Activated CD4-positive, alpha-beta T cell treated with anti-CD3 and anti-CD28 coated beads, Interleukin-2, Interleukin-6, amounts not matched to agents 100 ng/mL and 50 ng/mL, durations not matched to agents 16 hours and 8 hours (primary cell): Measurements from ENCODE around the gene PLPPR3.

Experiments used
- DNase-seq: peaks from one replicate; pipeline ENCODE4 v3.0.0-alpha.2; 2020

Gene PLPPR3

DNA sequence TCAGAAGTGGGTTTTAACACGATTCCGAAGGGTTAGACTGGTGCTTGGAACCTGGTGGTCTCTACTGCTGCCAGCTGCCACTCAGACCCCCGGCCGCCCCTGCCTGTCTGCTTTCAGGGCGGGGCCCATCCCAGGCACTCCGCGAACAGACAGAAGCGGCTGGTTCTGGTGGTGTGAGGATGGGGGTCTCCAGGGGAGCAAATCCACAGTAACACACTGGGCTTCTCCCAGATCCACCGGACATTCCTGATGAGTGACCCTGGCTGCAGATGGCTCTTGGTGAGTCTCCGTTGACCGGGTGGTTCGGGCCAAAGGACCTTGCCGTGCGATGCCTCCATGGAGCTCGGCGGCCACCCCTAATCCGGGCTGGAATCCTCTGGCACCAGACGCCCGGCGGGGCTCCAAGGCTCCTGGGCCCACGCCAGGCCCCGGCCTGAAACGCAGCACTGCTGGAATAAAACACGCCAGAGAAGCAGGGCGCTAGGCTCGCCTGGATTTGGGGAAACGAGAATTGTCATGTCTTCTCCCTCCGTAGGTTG is 26.6 kb downstream of the PLPPR3 start:
- DNase-seq = no peak

DNA sequence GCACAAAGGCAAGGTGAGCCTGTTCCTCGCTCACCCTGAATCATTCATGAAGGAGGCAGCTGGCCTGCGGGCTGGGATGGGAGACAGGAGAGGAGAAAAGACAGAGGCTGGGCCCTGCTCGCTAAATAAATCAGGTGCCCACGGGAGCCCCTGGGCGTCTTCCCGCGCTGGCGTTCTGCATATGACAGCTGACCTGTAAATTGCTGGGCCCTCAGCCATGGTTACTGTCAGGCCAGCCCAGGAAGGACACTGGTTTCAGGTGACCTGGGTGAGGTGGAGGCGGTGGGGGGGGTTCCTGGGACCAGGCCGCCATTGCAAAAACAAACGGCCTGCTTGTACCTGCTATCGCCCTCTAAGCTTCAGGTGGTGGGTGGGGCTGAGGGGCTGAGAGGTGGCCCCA is 27.9 kb downstream of the PLPPR3 start:
- DNase-seq = no peak

DNA sequence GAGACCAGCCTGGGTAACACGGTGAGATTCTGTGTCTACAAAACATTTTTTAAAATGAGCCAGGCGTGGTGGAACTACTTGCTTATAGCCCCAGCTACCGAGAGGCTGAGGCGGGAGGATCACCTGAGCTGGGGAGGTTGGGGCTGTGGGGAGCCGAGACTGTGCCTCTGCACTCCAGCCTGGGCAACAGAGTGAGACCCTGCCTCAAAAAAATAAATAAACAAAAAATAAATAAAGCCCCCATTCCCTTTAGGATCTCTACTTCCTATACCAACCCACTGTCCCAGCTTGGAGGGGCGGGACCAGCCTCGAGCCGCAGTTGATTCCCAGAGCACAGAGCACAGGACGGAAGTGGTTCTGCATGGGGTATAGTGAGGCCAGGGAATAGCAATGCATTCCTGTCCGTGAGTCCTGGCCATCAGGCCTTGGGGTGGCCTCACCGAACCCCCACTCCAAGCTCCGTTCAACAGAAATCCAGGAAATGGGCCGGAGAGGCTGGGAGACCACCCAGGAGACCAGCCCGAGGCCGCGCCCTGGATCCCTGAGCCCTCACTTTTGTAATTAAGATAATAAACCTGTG is 29.4 kb downstream of the PLPPR3 start:
- DNase-seq = no peak

DNA sequence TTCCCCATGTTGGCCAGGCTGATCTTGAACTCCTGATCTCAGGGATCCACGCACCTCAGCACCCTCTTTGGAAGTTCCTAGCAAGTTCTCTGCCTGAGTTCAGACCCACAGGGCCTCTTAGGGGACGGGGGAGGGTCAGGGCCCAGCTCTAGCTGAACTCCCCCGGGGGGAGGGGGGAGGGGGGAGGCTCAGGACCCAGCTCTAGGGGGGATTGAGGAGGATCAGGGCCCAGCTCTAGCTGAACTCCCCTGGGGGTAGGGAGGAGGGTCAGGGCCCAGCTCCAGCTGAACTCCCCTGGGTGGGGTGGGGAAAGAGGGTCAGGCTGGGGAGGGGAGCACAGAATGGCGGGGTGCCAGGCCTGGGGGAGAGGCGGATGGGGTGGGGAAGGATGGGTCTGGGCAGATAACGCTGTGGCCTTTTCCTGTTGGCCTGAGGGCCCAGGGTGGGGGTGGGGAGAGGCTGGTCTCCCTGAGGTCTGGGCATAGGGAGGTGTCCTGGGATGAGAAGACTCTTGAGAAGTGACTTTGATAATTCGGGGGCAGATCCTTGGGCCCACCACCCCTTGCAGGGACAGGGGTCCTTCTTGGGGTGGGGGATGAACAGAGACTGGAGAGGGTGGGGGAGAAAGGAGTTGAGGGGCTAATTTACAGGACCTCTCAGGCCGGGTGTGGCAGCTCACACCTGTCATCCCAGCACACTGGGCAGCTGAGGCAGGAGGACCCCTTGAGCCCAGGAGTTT is 30.0 kb downstream of the PLPPR3 start:
- DNase-seq = no peak

DNA sequence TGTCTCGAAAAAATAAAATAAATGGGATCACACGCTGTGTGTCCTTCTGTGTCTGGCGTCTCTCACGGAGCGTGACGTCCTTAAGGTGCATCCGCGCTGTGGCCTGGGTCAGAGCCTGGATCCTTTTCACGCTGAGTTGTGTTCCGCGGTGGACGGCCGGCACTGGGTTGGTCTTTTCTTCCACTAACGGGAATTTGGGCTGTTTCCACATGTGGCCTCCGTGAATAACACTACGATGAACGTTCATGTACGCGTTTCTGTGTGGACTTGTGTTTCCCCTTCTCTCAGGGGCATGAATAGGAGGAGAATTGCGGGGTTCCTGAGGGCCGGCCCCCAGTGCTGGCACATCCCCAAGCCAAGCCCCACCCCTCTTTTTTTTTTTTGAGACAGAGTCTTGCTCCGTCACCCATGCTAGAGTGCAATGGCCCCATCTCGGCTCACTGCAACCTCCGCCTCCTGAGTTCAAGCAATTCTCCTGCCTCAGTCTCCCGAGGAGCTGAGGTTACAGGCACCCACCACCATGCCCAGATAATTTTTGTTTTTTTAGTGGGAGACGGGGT is 30.7 kb downstream of the PLPPR3 start:
- no peak for DNase-seq

DNA sequence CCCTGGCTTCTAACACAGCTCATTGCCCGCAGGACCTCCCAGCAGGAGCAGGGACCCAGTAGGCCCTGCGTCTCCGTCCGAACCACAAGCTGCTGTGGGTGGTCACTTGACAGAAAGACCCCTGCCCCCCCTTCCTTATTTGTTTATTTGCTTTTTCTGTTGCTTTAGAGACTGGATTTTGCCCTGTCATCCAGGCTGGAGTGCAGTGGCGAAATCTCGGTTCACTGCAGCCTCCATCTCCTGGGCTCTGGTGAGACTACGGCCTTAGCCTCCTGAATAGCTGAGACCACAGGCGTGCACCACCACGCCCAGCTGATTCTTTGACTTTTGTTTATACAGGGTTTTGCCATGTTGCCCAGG is 32.1 kb downstream of the PLPPR3 start:
- no peak for DNase-seq

DNA sequence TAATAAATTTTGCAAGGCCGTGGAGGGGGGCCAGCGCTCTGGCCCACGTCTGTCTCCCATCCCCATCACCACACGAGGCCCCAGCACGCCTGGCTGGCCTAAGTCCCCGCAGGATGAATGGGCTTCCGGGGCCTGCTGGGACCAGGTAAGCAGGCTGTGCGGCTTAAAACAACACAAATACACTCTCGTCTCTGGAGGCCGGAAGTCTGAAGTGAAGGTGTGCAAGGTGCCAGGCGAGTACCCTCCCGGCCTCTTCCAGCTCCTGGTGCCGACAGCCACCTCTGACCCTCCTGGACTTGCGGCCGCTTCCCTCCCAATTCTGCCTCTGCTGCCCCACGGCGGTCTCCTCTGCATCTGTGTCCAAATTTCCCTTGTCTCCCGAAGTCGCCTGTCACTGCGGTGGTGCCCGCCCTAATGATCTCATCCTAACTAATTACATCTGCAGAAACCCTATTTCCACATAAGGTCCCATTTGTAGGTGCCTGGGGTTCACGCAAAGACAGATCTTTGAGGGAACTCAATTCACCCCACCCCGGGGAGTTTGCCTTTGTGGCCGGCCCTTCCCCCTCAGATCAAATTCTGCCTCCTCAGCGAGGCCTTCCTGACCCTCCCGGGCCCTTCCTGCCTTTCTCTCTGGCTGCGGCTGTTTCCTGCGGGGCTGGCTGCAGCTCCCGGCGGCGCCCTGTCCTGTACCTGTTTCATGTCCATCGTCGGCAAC is 32.6 kb downstream of the PLPPR3 start:
- DNase-seq = no peak

DNA sequence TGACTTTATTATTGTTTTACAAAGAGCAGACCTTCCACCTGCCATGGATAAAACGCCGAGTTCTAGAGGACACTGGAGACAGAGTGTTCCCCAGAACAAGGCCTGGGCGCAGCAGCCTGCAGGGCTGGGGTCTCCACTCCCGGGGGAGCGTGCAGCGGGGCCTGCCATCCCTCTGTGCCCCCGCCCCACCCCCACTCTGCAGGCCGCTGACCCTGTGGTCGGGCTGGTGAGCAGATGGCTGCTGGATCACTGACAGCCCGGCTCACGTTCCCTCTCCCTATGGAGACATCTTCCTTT is 33.1 kb downstream of the PLPPR3 start:
- no peak for DNase-seq

DNA sequence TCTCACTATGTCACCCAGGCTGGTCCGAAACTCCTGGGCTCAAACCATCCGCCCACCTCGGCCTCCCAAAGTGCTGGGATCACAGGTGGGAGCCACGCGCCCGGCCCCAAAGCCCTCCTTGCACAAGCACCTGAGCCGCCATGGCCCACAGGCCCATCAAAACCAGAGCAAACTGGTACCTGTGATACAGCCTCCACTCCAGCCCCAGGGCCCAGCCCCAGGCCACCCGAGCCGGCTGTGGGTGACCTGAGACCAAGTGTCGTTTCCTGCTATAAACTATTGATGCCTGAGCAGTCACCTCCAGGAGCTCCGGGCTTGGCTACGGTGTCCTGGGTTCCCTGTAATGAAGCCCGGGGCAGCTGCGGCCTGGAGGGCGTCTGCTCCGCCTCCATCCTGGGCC is 34.2 kb downstream of the PLPPR3 start:
- no peak for DNase-seq

DNA sequence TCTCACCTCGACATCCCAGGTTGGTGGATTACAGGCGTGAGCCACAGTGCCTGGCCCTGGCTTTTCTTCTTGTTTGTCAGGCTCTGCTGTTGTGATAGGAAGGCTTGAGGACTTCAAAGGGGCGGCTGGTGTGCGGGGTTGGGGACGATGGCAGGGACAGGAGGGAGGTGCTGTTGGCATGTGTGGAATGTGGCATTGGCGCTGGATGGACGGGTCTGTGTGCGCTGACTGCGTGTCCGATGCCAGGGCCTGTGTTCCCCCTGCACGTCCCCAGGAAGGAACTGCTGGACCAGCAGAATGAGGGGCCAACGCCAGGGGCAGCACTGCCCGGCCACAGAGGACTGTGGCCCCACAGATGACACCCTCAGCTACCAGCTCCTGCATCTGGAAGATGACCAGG is 37.2 kb downstream of the PLPPR3 start:
- DNase-seq = no peak

DNA sequence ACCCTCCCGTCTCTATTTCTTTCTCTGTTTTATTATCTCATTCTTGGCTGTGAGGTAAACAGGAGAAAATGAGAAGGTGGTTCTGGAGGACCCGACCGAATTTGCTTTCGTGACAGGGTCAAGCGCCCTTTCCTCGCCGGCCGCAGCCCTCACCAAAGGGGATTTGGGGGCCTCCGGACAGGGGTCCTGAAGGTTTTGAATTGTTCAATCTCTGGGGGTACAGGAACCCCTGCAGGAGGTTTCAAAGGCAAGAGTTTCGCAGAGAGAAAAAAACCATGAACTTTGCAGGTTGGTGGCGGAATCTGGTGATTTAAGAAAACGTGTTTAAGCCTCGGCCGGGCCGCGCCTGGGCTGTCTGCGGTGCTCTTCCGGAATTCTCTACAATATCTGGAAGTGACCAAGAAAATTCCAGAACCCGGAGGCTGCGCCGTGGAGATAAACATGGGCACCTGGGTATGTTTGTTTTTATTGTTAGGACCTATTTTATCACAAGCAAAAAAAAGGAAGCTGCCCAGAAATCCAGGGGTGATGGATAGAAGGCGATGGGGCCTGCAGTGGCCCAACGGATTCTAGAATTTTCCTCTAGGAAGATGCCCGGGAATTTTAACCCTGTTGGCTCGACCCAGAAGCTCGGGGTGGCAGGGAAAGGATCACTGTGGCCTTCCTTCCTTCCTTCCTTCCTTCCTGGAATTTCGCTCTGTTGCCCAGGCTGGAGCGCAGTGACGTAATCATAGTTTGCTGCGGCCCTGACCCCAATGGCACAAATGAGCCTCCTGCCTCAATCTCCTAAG is 38.7 kb downstream of the PLPPR3 start:
- DNase-seq = no peak

DNA sequence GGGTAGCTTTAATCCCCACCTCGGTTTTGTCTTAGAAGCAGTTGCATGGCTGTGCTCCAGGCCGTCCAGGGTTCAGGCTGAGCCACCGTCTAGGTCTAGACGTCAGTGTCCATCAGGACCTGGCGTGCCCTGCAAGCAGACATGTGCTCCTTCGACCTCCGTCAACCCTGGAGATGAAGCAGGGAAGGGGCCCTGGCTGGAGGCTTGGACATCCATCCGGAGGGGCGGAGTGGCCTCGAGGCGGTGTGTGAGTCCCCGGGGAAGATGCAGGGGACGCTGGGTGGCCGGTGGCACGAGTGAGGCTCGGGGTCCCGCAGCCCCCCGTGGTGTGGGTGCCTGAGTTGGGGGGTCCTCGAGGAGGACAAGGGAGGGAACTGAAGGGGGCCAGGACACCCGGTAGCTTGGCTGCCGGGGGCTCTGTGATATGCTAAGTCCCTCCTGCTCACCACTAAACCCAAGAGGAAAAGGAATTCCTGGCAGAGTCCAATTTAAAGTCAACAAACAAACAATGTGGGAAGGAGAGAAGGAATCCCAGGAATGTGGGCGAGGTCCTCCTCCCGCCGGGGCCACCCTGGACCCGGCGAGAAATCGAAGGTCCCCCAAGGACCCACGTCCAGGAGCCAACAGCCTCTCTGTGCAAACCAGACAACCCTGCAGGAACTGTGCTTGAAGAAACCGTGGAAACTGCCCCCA is 39.4 kb downstream of the PLPPR3 start:
- DNase-seq = no peak

DNA sequence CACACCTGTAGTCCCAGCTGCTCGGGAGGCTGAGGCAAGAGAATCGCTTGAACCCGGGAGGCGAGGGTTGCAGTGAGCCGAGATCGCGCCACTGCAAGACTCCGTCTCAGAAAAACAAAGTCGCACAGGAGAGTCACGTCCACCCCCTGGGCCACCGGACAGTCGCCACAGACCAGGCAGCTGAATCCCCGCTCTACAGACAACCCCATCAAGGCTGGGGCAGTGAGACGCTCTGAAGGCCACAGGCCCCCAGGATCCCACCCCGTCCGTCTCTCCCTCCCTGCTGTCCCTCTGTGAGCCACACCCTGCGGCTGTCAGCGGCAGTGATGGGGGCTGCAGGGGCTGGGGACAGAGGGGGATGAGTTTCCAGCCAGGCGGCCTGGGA is 40.0 kb downstream of the PLPPR3 start:
- DNase-seq = no peak

DNA sequence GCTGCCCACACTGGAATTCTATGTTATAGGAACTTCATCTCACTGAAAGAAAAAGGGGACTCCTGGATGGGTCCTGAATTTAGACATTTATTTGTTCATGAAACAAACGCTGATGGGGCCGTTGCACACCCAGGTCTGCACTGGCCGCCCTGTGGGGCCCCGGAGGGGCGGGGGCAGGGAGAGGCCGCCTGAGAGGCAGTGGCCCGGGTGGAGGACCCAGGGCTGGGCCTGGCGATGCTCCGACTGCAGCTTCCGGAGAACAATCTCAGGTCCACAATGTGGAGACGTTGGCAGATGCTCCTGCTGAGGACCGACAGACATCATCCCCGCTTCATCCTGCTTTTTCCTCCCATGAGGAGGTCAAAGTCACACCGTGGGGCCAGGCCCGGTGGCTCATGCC is 40.8 kb downstream of the PLPPR3 start:
- DNase-seq = no peak

DNA sequence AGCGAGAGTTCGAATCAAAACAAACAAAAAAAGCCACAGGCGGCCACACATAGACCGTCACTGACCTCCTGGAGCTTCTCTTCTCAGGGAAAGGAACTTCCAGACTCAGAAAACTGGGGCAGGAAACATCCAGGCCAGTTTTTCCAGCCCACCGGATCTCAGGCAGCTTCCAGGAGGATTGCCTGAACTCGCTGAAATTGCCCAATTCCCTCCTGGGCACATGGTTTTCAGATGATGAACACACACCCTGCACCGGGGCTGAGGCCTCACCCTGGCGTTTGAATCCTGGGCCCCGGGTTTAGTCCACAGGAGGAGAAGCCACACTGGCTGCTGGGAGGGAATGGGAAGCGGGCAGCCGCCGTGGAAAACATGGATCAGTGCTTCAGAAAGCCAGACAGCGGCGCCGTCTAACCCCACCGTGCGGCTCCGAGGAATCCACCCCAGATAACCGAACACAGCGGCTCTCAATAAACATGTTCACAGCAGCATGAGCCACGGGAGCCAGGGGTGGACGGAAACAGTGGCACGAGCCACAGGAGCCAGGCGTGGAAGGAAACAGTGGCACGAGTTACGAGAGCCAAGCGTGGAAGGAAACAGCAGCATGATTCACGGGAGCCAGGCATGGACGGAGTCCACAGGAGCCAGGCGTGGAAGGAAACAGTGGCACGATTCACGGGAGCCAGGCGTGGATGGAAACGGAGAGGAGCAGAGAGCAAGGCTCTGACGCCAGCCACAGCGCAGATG is 42.7 kb downstream of the PLPPR3 start:
- DNase-seq = no peak

DNA sequence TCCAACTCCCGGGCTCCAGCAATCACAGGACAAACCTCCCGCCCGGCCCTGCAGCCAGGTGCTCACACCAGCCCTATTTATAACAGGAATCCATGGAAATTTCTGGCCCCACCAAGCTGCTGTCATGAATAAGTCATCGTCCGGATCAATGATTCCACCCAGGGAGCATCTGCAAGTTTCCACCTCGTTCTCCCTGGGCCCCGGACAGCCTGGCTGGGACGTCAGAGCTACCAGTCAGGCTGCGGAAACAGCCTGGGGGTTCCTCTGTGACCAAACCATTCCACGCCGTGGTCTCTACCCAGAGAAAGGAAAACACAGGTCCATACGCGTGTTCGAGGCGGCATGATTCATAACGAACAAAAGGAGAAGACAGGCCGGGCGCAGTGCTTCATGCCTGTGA is 45.2 kb downstream of the PLPPR3 start:
- no peak for DNase-seq

DNA sequence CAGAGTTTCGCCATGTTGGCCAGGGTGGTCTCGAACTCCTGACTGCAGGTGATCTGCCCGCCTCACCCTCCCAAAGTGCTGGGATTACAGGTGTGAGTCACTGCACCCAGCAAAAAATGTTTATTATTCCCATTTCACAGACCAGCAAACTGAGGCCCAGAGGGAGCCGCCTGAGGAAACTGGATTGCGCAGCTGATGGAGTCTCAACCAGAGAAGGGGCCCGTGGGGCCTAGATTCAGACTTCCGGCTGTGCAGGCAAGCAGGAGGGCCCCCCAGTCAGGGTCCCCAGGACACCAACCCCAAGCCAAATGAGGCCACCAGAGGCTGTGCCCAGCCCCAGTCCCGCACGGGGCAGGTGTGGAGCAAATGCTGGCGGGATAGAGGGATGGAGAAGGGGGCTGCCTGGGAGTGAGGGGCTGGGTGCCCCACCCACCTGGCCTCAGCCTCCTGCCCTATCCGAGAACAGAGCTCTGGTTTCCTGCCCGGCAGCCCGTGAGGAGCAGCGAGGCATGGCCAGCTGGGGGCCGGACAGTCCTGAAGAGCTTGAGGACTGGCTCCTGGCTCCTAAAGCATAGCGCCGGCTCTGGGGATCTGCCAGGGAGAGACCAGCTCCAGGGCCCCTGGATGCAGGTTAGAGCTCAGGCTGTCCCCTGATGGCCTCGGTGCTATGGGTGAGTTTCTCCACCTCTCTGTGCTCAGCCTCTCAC is 48.9 kb downstream of the PLPPR3 start:
- no peak for DNase-seq

DNA sequence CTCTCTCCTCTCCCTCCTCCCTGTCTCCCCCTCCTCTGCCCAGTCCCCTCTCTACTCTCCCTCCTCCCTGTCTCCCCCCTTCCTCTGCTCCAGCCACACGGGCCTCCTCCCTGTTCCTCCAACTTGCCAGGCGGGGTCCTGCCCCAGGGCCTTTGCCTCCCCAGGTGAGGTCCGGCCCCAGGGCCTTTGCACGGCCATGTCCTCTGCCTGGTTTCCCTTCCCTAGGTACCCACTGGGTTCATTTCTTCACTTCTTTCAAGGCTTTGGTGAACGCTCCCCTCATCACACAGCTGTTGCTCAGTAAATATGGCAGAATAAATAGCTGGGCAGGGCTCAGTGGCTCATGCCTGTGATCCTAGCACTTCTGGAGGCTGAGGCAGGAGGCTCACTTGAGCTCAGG is 49.7 kb downstream of the PLPPR3 start:
- no peak for DNase-seq

DNA sequence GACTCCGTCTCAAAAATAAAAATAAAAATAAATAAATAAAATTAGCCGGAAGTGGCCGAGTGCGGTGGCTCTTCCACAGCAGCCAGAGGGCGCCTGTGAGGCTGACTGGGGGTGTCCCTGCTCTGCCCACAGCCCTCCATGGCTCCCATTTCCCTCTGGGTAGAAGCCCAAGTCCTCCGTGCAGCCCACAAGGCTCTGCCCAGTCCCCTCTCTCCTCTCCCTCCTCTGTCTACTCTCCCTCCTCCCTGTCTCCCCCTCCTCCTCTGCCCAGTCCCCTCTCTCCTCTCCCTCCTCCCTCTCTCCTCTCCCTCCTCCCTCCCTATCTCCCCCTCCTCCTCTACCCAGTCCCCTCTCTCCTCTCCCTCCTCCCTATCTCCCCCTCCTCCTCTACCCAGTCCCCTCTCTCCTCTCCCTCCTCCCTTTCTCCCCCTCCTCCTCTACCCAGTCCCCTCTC is 50.4 kb downstream of the PLPPR3 start:
- DNase-seq = peak; percentile 27

DNA sequence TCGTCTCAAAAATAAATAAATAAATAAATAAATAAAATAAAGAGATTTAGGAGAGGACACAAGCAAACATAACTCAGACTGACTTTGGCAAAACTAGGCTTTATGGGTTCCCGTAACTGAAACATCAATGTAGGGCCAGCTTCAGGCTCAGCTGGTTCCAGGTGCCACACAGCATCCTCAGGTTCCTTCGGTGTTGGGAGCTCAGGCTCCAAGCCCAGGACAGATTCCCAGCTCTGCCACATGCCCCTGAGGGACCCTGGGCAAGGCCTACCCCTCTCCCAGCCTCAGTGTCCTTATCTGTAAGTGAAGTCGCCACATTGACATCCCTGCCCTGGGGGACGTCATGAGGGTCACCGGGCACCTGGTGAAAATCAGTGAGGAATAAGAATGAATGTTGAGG is 52.1 kb downstream of the PLPPR3 start:
- DNase-seq = no peak

DNA sequence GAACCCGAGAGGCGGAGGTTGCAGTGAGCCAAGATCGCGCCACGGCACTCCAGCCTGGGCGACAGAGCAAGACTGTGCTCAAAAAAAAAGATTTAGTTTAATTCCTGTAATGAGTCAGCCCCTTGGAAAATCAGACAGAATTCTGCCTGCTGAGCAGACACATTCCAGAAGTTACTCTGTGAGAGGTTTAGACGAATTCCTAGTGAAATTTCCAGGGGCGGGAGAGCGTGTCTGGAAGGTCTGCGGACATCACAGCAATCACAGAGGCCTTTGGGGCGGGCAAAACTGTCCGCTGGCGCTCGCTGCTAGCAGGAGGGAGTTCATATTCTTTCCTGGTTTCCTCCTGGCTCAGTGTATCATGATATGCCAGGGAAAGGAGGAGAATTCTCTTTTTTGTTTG is 53.3 kb downstream of the PLPPR3 start:
- DNase-seq = no peak
